Activated naive CD4-positive, alpha-beta T cell treated with Interleukin-2 at 50 U/mL for 16 hours (primary cell): Measurements from ENCODE around the gene PLSCR1.

Experiments
- DNase-seq: peaks from one replicate; pipeline ENCODE4 v3.0.0-alpha.2; 2020

Gene PLSCR1

GRCh38 chr3:146470425-146470990, 73.9 kb downstream of the PLSCR1 start:
- no peak for DNase-seq

GRCh38 chr3:146469150-146470017, 75.0 kb downstream of the PLSCR1 start, which contains the start of gene PLSCR2:
Gene PLSCR2 (minus strand): TSS chr3:146469561. CDS start chr3:146459904, 9,657 bp downstream.
- DNase-seq, result peak; percentile 72

- no peak for DNase-seq
Observed at GRCh38 chr3:146468671-146469149, 75.7 kb downstream of the PLSCR1 start.

- no peak for DNase-seq
Observed at GRCh38 chr3:146468234-146468633, 76.2 kb downstream of the PLSCR1 start.

GRCh38 chr3:146466604-146467003, 77.8 kb downstream of the PLSCR1 start:
- no peak for DNase-seq

GRCh38 chr3:146465693-146466465, 78.5 kb downstream of the PLSCR1 start:
- DNase-seq, result no peak
